ENCODE data around the gene MAML2. TPM values are rescaled to one million over a fixed set of nuclear protein-coding genes. Genes with fewer than 3 reads are reported as not detected.

The MAML2 gene
- total and polyA plus RNA-seq, 2 of the 8 experiments (the other 6 are each of a cell fraction or from before 2014, with no cell fraction given) = 3.8 to 6.6 TPM

- Histone ChIP-seq H3K4me1 (replicated peaks in 1 of 4; ENCODE audit: control insufficient read depth in 3 of 4, insufficient read depth in 4 of 4, low read length in 3 of 4) (peaks cover 0 to 19% (median 5%) of the 10 kb centered on the region in 4 experiments; a peak in 4 of 7 replicates), H2AK5ac (ENCODE audit: low read depth, low read length) (no peak overlapping the region), H3K14ac (ENCODE audit: insufficient read length) (no peak overlapping the region), H3K9me3 (ENCODE audit: insufficient read depth in 2 of 2, low read depth in 1 of 2, low read length in 1 of 2) (no peaks in the 10 kb centered on the region), H3K36me3 (ENCODE audit: control insufficient read depth in 2 of 4, insufficient read depth in 4 of 4, low read length in 3 of 4) (no peaks in the 10 kb centered on the region), H3K4ac (replicated peaks; ENCODE audit: insufficient read length, low read depth, low read length) (no peak overlapping the region), H2BK12ac (ENCODE audit: low read depth, low read length) (peak overlapping the region; percentile 10; the same call in 1 of the 2 replicates), H4K5ac (ENCODE audit: insufficient read length, low read depth, low read length) (no peak overlapping the region), H3K79me2 (ENCODE audit: control insufficient read depth in 1 of 2, insufficient read depth in 2 of 2, low read length in 2 of 2) (no peaks in the 10 kb centered on the region), H3K4me2 (ENCODE audit: insufficient read depth in 1 of 2, low read depth in 2 of 2, low read length in 2 of 2) (no peak overlapping the region), H2BK15ac (ENCODE audit: low read length) (peak overlapping the region; percentile 53; the same call in 1 of the 2 replicates), H2AFZ (ENCODE audit: low read length) (no peak overlapping the region), H3K9ac (replicated peaks in 1 of 4; ENCODE audit: extremely low read depth in 1 of 4, low read depth in 3 of 4, low read length in 3 of 4) (no peak overlapping the region), H3K23ac (ENCODE audit: insufficient read length) (no peak overlapping the region), H3K4me3 (ENCODE audit: extremely low read depth in 1 of 4, insufficient read depth in 2 of 4, low read depth in 3 of 4, low read length in 4 of 4) (no peak overlapping the region), H3K18ac (ENCODE audit: extremely low read depth, low read length) (peak overlapping the region; percentile 24; the same call in 1 of the 2 replicates), H4K8ac (ENCODE audit: extremely low read depth, insufficient read depth, low read length) (no peak overlapping the region), H3K27ac (ENCODE audit: low read depth, low read length) (no peak overlapping the region), H4K91ac (replicated peaks; ENCODE audit: insufficient read length, low read length) (peak overlapping the region; percentile 20), H2BK120ac (replicated peaks; ENCODE audit: low read depth, low read length) (no peak overlapping the region), H2BK20ac (ENCODE audit: low read length) (no peak overlapping the region), H2BK5ac (ENCODE audit: low read depth, low read length) (0 out of 2 replicates have a peak overlapping the region, but pooled peaks have one; percentile 19), H3K23me2 (ENCODE audit: low read depth, low read length) (no peaks in the 10 kb centered on the region), H4K20me1 (replicated peaks in 1 of 2; ENCODE audit: control insufficient read depth in 1 of 2, insufficient read depth in 2 of 2, low read length in 2 of 2) (no peaks in the 10 kb centered on the region), H3K79me1 (ENCODE audit: low read depth, low read length) (no peaks in the 10 kb centered on the region), H3K56ac (replicated peaks; ENCODE audit: insufficient read length, low read depth, low read length) (no peak overlapping the region), H3K27me3 (replicated peaks in 1 of 4; ENCODE audit: control insufficient read depth in 3 of 4, extremely low read depth in 1 of 4, insufficient read depth in 3 of 4, low read length in 3 of 4) (no peaks in the 10 kb centered on the region)
- ChIA-PET POLR2A (ENCODE audit: partially characterized antibody) (interaction anchor here (0.7 kb wide), 1 partner anchor 77 kb away, joined by 3 read pairs; no protein-coding TSS in a partner anchor), CTCF (ENCODE audit: partially characterized antibody) (interaction anchor here (0.7 to 1.8 kb wide), 6 partner anchors 13 to 187 kb away, joined by 3 to 8 read pairs (median 5); partner anchors contain the start of gene MAML2)
- no peak for FAIRE-seq
- DNase-seq (ENCODE audit: low read depth in 1 of 2, low spot score in 2 of 2) = no peak
- TF ChIP-seq FOSL1 (IDR thresholded peaks at IDR 0.05; ENCODE audit: insufficient read depth, low read depth, low read length) (no peak), EZH2 (IDR thresholded peaks at IDR 0.05; ENCODE audit: low read depth, low read length, severe bottlenecking) (no peak), CBX8 (IDR thresholded peaks at IDR 0.05; ENCODE audit: borderline replicate concordance, low read depth, low read length) (no peak), SRF (IDR thresholded peaks at IDR 0.05; ENCODE audit: low read depth, low read length) (no peak), SIN3A (conservative IDR thresholded peaks at IDR 0.05 in 1 of 2, IDR thresholded peaks at IDR 0.05 in 1 of 2; ENCODE audit: low read depth in 1 of 2, low read length in 2 of 2) (no peak), PHF8 (conservative IDR thresholded peaks at IDR 0.05; ENCODE audit: low read depth, low read length) (no peak), ATF3 (IDR thresholded peaks at IDR 0.05; ENCODE audit: insufficient read depth, low read depth, low read length) (no peak), CTBP2 (IDR thresholded peaks at IDR 0.05; ENCODE audit: borderline replicate concordance, insufficient read depth, insufficient read length, low read length) (no peak), BRCA1 (IDR thresholded peaks at IDR 0.05; ENCODE audit: low read depth, low read length) (no peak), MAFK (IDR thresholded peaks at IDR 0.05; ENCODE audit: low read depth, low read length) (no peak), CHD2 (IDR thresholded peaks at IDR 0.05; ENCODE audit: low read length) (no peak), ASH2L (IDR thresholded peaks at IDR 0.05; ENCODE audit: low read length) (no peak)
- 83% methylated on average over 3 of the region's 3 CpGs; no CpG with 5 or more reads in 1 of the 2 experiments for WGBS, 2 experiments (ENCODE audit: extremely low coverage in 1 of 2, insufficient coverage in 1 of 2, insufficient read length in 1 of 2, insufficient replicate concordance in 2 of 2, low coverage in 1 of 2, low lambda C conversion rate in 2 of 2, missing lambda C conversion rate in 1 of 2)
These were observed 186.6 kb downstream of the MAML2 start for GRCh38 chr11:96156379-96156722.
